Skeletal muscle satellite cell (primary cell): ENCODE results near the gene FHL3. TPM values are rescaled to one million over a fixed set of nuclear protein-coding genes. Genes with fewer than 3 reads are reported as not detected.

Source experiments
- H3K27me3 ChIP-seq: 2 replicates; pipeline ENCODE4 v1.7.0; 2013; ENCODE audit warnings: low read length; ENCODE audit not compliant: control insufficient read depth, insufficient read depth
- H3K36me3 ChIP-seq: 2 replicates; pipeline ENCODE4 v1.7.0; 2013; ENCODE audit warnings: mild to moderate bottlenecking, control low read depth, low read length; ENCODE audit not compliant: insufficient read depth
- H3K4me1 ChIP-seq: 2 replicates; pipeline ENCODE4 v1.7.0; 2013; ENCODE audit warnings: low read length; ENCODE audit not compliant: control insufficient read depth, insufficient read depth
- H3K4me2 ChIP-seq: 2 replicates; pipeline ENCODE4 v1.7.0; 2013; ENCODE audit warnings: mild to moderate bottlenecking, low read length
- H3K4me3 ChIP-seq: 2 replicates; pipeline ENCODE4 v1.7.0; 2013; ENCODE audit warnings: low read length
- H3K9ac ChIP-seq: 2 replicates; pipeline ENCODE4 v1.7.0; 2013; ENCODE audit warnings: mild to moderate bottlenecking, low read depth, low read length, moderate library complexity
- H3K9me3 ChIP-seq: replicated peaks from 2 replicates; pipeline ENCODE4 v1.7.0; 2013; ENCODE audit warnings: mild to moderate bottlenecking, control low read depth, low read length
- total RNA-seq: library from RNA; depleted of rRNA; stranded (reverse); fragments of >200 nt; gene quantifications from 2 replicates; pipeline ENCODE4 v1.2.3, GENCODE V29; 2012; rRNA removed

The FHL3 gene, protein sequence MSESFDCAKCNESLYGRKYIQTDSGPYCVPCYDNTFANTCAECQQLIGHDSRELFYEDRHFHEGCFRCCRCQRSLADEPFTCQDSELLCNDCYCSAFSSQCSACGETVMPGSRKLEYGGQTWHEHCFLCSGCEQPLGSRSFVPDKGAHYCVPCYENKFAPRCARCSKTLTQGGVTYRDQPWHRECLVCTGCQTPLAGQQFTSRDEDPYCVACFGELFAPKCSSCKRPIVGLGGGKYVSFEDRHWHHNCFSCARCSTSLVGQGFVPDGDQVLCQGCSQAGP
- 13.1 and 17.2 TPM in 2 replicates for total RNA-seq

DNA sequence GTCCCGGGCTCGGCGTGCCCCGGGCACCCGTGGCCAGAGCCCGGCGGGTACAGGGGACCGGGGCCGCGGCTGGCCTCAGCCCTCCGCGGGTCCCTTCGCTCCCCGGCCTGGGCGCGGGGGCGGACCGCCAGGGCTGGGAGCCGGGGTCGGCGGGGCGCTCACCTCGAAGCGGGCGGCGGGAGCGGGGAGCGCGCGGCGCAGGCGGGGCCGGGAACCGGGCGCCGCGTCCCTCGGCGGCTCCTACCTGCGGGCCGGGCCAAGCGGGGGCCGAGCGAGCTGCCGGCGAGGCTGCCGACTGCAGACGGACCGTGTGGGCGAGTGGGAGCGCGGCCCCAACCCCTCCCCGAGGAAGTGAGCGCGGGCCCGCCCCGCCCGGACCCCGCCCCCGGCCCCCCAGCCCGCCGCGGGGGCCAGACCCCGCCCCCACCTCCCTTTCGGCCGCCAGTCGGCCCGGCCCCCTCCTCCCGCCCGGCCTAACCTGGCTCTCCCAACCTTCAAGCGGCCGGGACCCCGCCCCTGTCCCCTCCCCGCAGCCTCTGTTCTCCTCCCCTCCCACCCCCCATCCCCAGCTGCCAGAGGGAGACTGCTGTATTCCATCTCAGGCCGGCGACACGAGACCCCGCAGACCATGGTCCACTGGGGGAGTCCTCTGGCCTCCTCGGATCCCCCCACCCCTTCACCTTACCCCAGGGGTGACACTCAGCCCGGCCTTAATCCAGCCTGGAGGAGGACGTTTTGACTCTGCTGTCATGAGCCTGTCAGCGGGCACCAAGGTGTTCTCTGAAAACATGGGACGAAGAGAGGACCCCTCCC lies at the start of gene FHL3:
TSS of gene FHL3 (minus strand) at position 320 of the 813 bp plus-strand sequence. CDS start 6,102 bp downstream, outside the sequence.
- Histone ChIP-seq H3K4me2 (peak within 1 kb of the TSS; percentile 97), H3K36me3 (no peaks in the 10 kb centered on the region), H3K9ac (peak within 1 kb of the TSS; percentile 80), H3K27me3 (no peaks in the 10 kb centered on the region), H3K4me1 (peaks cover 49% of the 10 kb centered on the region), H3K9me3 (no peaks in the 10 kb centered on the region), H3K4me3 (peak within 1 kb of the TSS; percentile 86)

DNA sequence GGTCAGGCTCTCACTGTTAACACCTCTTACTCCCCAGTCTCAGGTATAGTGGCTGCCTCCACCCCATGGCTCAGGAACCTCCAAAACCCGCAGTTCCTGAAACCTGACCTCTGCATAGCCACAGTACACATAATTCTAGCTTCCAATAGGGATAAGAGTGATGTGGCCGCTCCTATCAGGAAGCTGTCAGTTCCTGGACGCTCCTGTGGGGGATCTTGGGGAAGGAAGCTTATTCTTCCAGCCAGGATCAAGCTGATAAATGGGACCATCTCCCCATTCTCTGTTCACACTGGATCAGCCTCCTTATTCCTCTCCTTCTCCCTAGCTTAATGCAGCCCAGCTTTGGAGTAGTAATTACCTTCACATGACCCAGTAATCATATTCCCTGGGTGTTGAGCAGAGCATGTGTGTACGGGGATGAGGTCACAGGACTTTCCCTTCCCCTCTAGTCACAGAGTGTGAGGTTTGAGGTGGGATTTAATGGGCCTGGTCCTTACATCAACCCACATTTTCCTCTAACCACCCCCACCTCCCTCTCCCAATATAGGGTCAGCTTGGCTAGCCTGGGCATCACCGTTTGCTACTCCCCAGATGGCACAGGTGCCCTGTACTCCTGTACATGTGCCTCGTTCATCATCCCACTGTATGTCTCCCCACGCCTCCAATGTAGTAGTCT lies 48.2 kb upstream of the FHL3 start:
- Histone ChIP-seq H3K9me3 (no peaks in the 10 kb centered on the region), H3K36me3 (no peaks in the 10 kb centered on the region), H3K4me3 (no peak overlapping the region), H3K9ac (no peak overlapping the region), H3K4me1 (no peaks in the 10 kb centered on the region), H3K4me2 (no peak overlapping the region), H3K27me3 (peaks cover 38% of the 10 kb centered on the region)

DNA sequence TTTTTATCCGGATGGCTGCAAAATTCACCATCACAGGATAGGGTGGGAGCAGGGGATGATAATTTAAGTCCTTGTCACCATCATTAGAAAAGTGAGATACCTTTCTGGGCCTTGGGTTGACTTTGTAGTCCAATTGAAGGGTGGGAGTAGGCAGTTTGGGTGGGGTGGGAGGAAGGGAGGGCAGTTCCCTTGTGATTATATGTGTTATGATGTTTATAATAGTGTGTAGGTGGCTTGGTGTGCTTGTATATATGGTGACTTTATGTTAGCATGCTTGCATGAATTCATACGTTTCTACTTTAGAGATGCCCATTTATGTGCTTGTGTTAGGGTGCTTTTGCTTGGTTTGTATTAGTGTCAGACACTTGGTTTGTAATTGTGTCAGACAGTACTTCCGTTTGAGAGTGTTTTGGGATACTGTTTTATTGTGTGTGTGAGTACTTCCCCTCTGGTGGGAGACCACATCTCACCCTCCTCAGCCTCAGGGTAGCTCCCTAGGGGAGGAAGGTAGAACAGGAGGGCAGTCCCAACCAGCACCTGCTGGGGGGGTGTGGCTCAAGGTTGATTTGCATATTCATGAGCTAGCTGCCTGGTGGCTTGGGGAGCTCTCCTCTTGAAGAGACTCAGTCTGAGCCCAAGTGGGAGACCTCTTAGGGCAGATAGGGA lies 47.6 kb upstream of the FHL3 start:
- H3K4me3 ChIP-seq = no peak overlapping the region
- H3K9me3 ChIP-seq = no peaks in the 10 kb centered on the region
- H3K4me1 ChIP-seq = no peaks in the 10 kb centered on the region
- no peak overlapping the region for H3K4me2 ChIP-seq
- H3K27me3 ChIP-seq = peaks cover 44% of the 10 kb centered on the region
- no peaks in the 10 kb centered on the region for H3K36me3 ChIP-seq
- no peak overlapping the region for H3K9ac ChIP-seq

GRCh38 chr1:38051079-38051543 lies 45.8 kb upstream of the FHL3 start:
- H3K4me3 ChIP-seq = no peak overlapping the region
- H3K36me3 ChIP-seq = no peaks in the 10 kb centered on the region
- no peaks in the 10 kb centered on the region for H3K9me3 ChIP-seq
- no peak overlapping the region for H3K9ac ChIP-seq
- no peak overlapping the region for H3K4me2 ChIP-seq
- peaks cover 9% of the 10 kb centered on the region for H3K4me1 ChIP-seq
- H3K27me3 ChIP-seq = peaks cover 45% of the 10 kb centered on the region

GRCh38 chr1:38050397-38051078 lies 45.2 kb upstream of the FHL3 start:
- H3K9me3 ChIP-seq = no peaks in the 10 kb centered on the region
- no peak overlapping the region for H3K4me2 ChIP-seq
- H3K4me3 ChIP-seq = no peak overlapping the region
- peaks cover 47% of the 10 kb centered on the region for H3K27me3 ChIP-seq
- no peak overlapping the region for H3K9ac ChIP-seq
- peaks cover 9% of the 10 kb centered on the region for H3K4me1 ChIP-seq
- H3K36me3 ChIP-seq = no peaks in the 10 kb centered on the region

DNA sequence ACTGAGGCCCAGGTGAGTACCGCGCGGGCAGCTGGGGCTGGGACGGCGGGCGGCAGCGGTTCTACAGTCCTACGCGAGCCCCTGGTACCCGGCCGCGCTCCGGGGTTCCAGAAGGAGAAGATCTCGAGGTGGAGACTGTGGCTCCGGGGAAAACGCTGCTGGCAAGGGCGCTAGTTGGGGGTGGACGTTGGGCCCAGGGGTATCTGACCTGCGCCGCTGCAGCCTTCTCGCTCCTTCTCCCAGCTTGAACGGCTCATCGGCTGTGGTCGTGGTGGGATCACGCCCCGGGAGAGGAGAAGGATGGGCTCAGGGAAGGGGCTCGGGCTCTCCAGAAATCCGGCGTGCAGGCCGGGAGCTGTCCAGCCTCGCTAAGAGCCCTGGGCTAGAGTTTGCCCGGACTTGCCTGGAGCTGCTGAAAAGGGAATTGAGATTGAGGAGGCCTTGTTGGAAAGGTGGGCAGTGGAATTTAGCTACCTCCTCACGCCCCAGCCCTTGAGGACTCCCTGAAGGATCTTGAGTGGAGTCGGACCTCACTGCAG lies 42.4 kb upstream of the FHL3 start:
- no peak overlapping the region for H3K9ac ChIP-seq
- H3K36me3 ChIP-seq = no peaks in the 10 kb centered on the region
- H3K27me3 ChIP-seq = peaks cover 54% of the 10 kb centered on the region
- H3K4me3 ChIP-seq = peak overlapping the region; percentile 72
- H3K4me1 ChIP-seq = peaks cover 9% of the 10 kb centered on the region
- H3K4me2 ChIP-seq = peak overlapping the region; percentile 89
- H3K9me3 ChIP-seq = no peaks in the 10 kb centered on the region

DNA sequence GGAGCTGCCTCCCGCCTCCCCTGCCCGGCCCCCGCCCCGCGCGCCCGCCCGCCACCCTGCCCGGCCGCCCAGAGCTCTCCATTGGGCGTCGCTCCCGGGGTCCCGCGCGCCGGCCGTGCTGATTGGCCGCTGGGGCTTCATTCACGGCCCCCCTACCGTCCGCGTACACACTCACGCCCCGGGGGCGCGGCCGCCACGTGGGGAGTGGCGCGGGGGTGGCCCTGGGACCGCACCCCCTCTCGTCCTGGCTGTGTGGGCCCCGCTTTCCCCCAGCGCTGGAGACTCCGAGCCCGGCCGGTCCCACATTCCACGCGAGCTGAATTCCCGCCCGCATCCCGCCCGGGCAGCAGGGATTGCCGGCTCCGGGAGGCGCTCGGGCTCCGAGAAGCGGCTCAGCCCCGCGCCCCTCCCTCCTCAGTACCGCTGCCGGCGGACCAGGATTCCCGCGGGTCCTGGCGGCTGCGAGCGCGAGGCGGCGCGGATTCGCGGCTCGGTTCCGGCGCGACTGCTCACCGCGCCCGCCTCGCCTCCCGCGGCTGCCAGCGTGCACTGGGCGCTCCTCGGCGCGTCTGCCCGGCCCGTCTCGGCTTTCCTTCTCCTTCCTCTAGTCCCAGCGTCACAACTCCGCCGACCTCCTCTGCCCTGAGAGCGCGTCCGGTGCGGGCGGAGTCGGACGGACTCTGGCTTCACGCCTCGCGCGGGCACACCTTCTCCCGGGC lies 41.7 kb upstream of the FHL3 start:
- Histone ChIP-seq H3K9ac (no peak overlapping the region), H3K4me3 (peak overlapping the region; percentile 72), H3K4me2 (peak overlapping the region; percentile 89), H3K36me3 (no peaks in the 10 kb centered on the region), H3K9me3 (no peaks in the 10 kb centered on the region), H3K27me3 (peaks cover 58% of the 10 kb centered on the region), H3K4me1 (peaks cover 9% of the 10 kb centered on the region)

DNA sequence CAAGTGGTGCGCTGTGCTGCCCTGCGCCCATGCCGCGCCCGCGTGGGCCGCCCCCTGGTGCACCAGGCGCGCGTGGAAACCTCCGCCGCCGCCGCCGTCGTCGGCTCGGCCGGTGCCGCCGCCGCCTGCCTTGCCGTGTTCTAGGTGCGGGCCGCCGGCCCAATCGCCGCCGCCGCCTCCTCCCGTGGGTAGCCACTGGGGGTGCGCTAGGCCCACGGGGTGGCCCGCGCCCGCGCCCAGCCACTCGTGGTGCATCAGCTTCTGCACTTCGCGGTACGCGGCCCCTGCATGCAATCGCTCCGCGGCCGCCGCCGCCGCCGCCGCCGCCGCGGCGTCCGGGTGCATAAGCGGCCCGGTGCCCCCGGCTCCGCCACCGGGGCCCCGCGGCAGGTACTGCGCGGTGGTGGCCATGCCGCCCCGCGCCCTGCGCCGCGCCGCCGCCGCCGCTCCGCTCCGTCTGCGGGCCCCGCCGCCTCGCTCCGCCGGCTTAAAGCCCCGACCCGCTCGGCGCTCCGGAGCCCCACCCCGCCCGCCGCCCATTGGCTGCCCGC lies 41.1 kb upstream of the FHL3 start, which contains the start of gene POU3F1:
TSS of gene POU3F1 (minus strand) at position 461 of the 551 bp plus-strand sequence. CDS start at position 411, 50 bp downstream.
- Histone ChIP-seq H3K36me3 (no peaks in the 10 kb centered on the region), H3K4me1 (peaks cover 9% of the 10 kb centered on the region), H3K9ac (no peak within 1 kb of the TSS), H3K4me3 (peak within 1 kb of the TSS; percentile 72), H3K27me3 (peaks cover 58% of the 10 kb centered on the region), H3K9me3 (no peaks in the 10 kb centered on the region), H3K4me2 (peak within 1 kb of the TSS; percentile 89)

- no peaks in the 10 kb centered on the region for H3K9me3 ChIP-seq
- H3K4me3 ChIP-seq = no peak overlapping the region
- no peak overlapping the region for H3K9ac ChIP-seq
- peaks cover 64% of the 10 kb centered on the region for H3K27me3 ChIP-seq
- H3K36me3 ChIP-seq = no peaks in the 10 kb centered on the region
- peaks cover 9% of the 10 kb centered on the region for H3K4me1 ChIP-seq
- peak overlapping the region; percentile 74 for H3K4me2 ChIP-seq
These were observed 40.4 kb upstream of the FHL3 start for GRCh38 chr1:38045401-38046332.
